IMR-90 (cell line): Measurements from ENCODE around the gene LCN10. TPM values are rescaled to one million over a fixed set of nuclear protein-coding genes. Genes with fewer than 3 reads are reported as not detected.

Source experiments
- ATAC-seq: fragments of 200-7000 bp; cut with Tn5 transposase; 2 replicates; pipeline ENCODE4 v1.9.1; 2020; ENCODE audit warnings: low read depth, mild to moderate bottlenecking, moderate library complexity
- BruUV-seq: library from RNA; stranded (reverse); fragments of 400-500 nt; replicated peaks from 2 replicates; lab custom pipeline; 2021; lab: Mats Ljungman, UMichigan
- CTCF ChIA-PET: fragments of 300-600 bp; formaldehyde crosslinking; extraction: SDS; loops from one replicate; lab custom pipeline; 2021; ENCODE audit warnings: antibody characterized with exemption; lab: Yijun Ruan, JAX
- POLR2A ChIA-PET: fragments of 300-600 bp; sonication (Branson Sonifier 250); formaldehyde crosslinking; loops from one replicate; lab custom pipeline; 2022; ENCODE audit warnings: antibody characterized with exemption; ENCODE audit not compliant: unreplicated experiment; lab: Charles Lee
- DNase-seq: peaks from one replicate; pipeline ENCODE4 v3.0.0; 2013
- H2AFZ ChIP-seq: replicated peaks from 2 replicates; pipeline ENCODE3; 2013; ENCODE audit warnings: low read length, mild to moderate bottlenecking; ENCODE audit not compliant: poor library complexity
- H2AK5ac ChIP-seq: 2 replicates; pipeline ENCODE4 v1.6.1; 2013; ENCODE audit warnings: low read depth, low read length, inconsistent platforms
- H2AK9ac ChIP-seq: replicated peaks from 2 replicates; pipeline ENCODE3; 2013; ENCODE audit warnings: mild to moderate bottlenecking, low read depth, low read length, moderate library complexity; ENCODE audit not compliant: poor library complexity
- H2BK120ac ChIP-seq: 2 replicates; pipeline ENCODE4 v1.6.1; 2013; ENCODE audit warnings: low read depth, low read length, inconsistent platforms
- H2BK15ac ChIP-seq: 3 replicates; pipeline ENCODE4 v1.6.1; 2013; ENCODE audit warnings: low read depth, low read length, inconsistent platforms
- H2BK20ac ChIP-seq: 2 replicates; pipeline ENCODE4 v1.6.1; 2013; ENCODE audit warnings: low read depth, mild to moderate bottlenecking, inconsistent platforms, low read length, moderate library complexity
- H2BK5ac ChIP-seq: 2 replicates; pipeline ENCODE4 v1.6.1; 2013; ENCODE audit warnings: mild to moderate bottlenecking, low read depth, low read length, inconsistent platforms; ENCODE audit not compliant: poor library complexity, severe bottlenecking
- H3K14ac ChIP-seq: replicated peaks from 2 replicates; pipeline ENCODE4 v1.6.1; 2013; ENCODE audit warnings: low read depth, low read length, inconsistent platforms
- H3K18ac ChIP-seq: 2 replicates; pipeline ENCODE4 v1.6.1; 2013; ENCODE audit warnings: low read depth, low read length, control low read depth
- H3K23ac ChIP-seq: 2 replicates; pipeline ENCODE4 v1.6.1; 2013; ENCODE audit warnings: low read depth, low read length, inconsistent platforms
- H3K27ac ChIP-seq: 2 replicates; pipeline ENCODE4 v1.5.1; 2013; ENCODE audit warnings: mild to moderate bottlenecking, control low read depth, low read length; ENCODE audit not compliant: insufficient read depth
- H3K27me3 ChIP-seq: 2 replicates; pipeline ENCODE4 v1.6.1; 2013; ENCODE audit warnings: low read length; ENCODE audit not compliant: control insufficient read depth, insufficient read depth
- H3K36me3 ChIP-seq: 2 replicates; pipeline ENCODE4 v1.6.1; 2013; ENCODE audit warnings: low read length, mixed read lengths; ENCODE audit not compliant: control insufficient read depth, insufficient read depth
- H3K4ac ChIP-seq: 2 replicates; pipeline ENCODE4 v1.6.1; 2013; ENCODE audit warnings: low read depth, low read length, inconsistent platforms
- H3K4me1 ChIP-seq: 2 replicates; pipeline ENCODE4 v1.6.1; 2013; ENCODE audit warnings: low read length, mixed read lengths; ENCODE audit not compliant: control insufficient read depth, insufficient read depth
- H3K4me2 ChIP-seq: 2 replicates; pipeline ENCODE4 v1.6.1; 2013; ENCODE audit warnings: low read depth, mild to moderate bottlenecking, control low read depth, low read length, moderate library complexity
- H3K4me3 ChIP-seq: 2 replicates; pipeline ENCODE4 v1.5.1; 2013; ENCODE audit warnings: low read depth, mild to moderate bottlenecking, control low read depth, low read length, moderate library complexity; ENCODE audit not compliant: insufficient read depth
- H3K56ac ChIP-seq: 2 replicates; pipeline ENCODE4 v1.6.1; 2013; ENCODE audit warnings: low read length, inconsistent platforms; ENCODE audit not compliant: insufficient read depth; ENCODE audit errors: extremely low read depth
- H3K79me1 ChIP-seq, 2 experiments: 2 replicates each; pipeline ENCODE4 v1.6.1; 2013; ENCODE audit warnings: low read length in 2 of 2, inconsistent platforms in 1 of 2, low read depth in 1 of 2
- H3K9ac ChIP-seq: 2 replicates; pipeline ENCODE4 v1.6.1; 2013; ENCODE audit warnings: low read depth, low read length, control low read depth
- H3K9me1 ChIP-seq: 2 replicates; pipeline ENCODE4 v1.6.1; 2013; ENCODE audit warnings: low read length, inconsistent platforms; ENCODE audit not compliant: insufficient read depth
- H3K9me3 ChIP-seq: 2 replicates; pipeline ENCODE4 v1.6.1; 2013; ENCODE audit warnings: low read length; ENCODE audit not compliant: control insufficient read depth, insufficient read depth
- H4K20me1 ChIP-seq: 2 replicates; pipeline ENCODE4 v1.6.1; 2013; ENCODE audit warnings: low read length, inconsistent platforms; ENCODE audit not compliant: insufficient read depth
- H4K5ac ChIP-seq: 2 replicates; pipeline ENCODE4 v1.6.1; 2013; ENCODE audit warnings: mild to moderate bottlenecking, low read depth, low read length, control low read depth
- H4K8ac ChIP-seq, 2 experiments: 2 replicates each; pipeline ENCODE4 v1.6.1; 2013; ENCODE audit warnings: low read depth in 2 of 2, low read length in 2 of 2, control low read depth in 1 of 2, inconsistent platforms in 1 of 2
- H4K91ac ChIP-seq: 2 replicates; pipeline ENCODE4 v1.6.1; 2013; ENCODE audit warnings: low read depth, low read length, inconsistent platforms; ENCODE audit not compliant: insufficient read depth
- BHLHE40 ChIP-seq: fragments of 150-350 bp; IDR thresholded peaks from 2 replicates; pipeline ENCODE4 v1.6.1; 2016; ENCODE audit warnings: mild to moderate bottlenecking, low read depth, low read length
- CEBPB ChIP-seq: IDR thresholded peaks from 2 replicates; pipeline ENCODE4 v1.6.1; 2012; ENCODE audit warnings: low read depth, low read length, improper control_type of control experiment
- CHD1 ChIP-seq: IDR thresholded peaks from 2 replicates; pipeline ENCODE4 v1.6.1; 2012; ENCODE audit warnings: low read depth, low read length, improper control_type of control experiment
- FOS ChIP-seq: fragments of 150-350 bp; IDR thresholded peaks from 2 replicates; pipeline ENCODE4 v1.6.1; 2016; ENCODE audit warnings: low read depth, low read length
- MAFK ChIP-seq: IDR thresholded peaks from 2 replicates; pipeline ENCODE4 v1.6.1; 2012; ENCODE audit warnings: low read depth, low read length, improper control_type of control experiment
- MAZ ChIP-seq: IDR thresholded peaks from 2 replicates; pipeline ENCODE4 v1.6.1; 2012; ENCODE audit warnings: low read depth, mild to moderate bottlenecking, low read length, improper control_type of control experiment, moderate library complexity, borderline replicate concordance
- POLR2A ChIP-seq: IDR thresholded peaks from 2 replicates; pipeline ENCODE4 v1.6.1; 2012; ENCODE audit warnings: mild to moderate bottlenecking, low read depth, low read length
- RCOR1 ChIP-seq: IDR thresholded peaks from 2 replicates; pipeline ENCODE4 v1.6.1; 2012; ENCODE audit warnings: mild to moderate bottlenecking, low read length, improper control_type of control experiment; ENCODE audit not compliant: insufficient replicate concordance
- RFX5 ChIP-seq: IDR thresholded peaks from 2 replicates; pipeline ENCODE4 v1.8.0; 2012; ENCODE audit warnings: low read depth, mild to moderate bottlenecking, low read length, moderate library complexity
- SMC3 ChIP-seq: fragments of 150-350 bp; IDR thresholded peaks from 2 replicates; pipeline ENCODE4 v1.6.1; 2016; ENCODE audit warnings: low read depth, mild to moderate bottlenecking, antibody characterized with exemption, low read length, moderate library complexity
- WGBS, 2 experiments: methylation state at CpG; one replicate each; pipeline versions ENCODE4 v1.1.5 to v1.1.7; 2013; ENCODE audit warnings: missing lambda C conversion rate in 2 of 2; ENCODE audit not compliant: insufficient read length in 1 of 2; ENCODE audit errors: extremely low coverage in 2 of 2; 5-methylcytosine and 5-hydroxymethylcytosine counted together
- dilution Hi-C: fragments of 300-500 bp; cut with HindIII; formaldehyde crosslinking; loops from one replicate; pipeline ENCODE4 v1.14.3; 2018; ENCODE audit warnings: low sequenced_read_pairs; ENCODE audit not compliant: unreplicated experiment
- in situ Hi-C: fragments of 300-500 bp; cut with MboI; formaldehyde crosslinking; loops from 3 replicates; pipeline ENCODE4 v1.14.3; 2019; ENCODE audit warnings: low sequenced_read_pairs, inconsistent platforms, mixed read lengths
- intact Hi-C: fragments of 100-400 bp; cut with micrococcal nuclease; formaldehyde crosslinking; loops from 2 replicates; pipeline ENCODE4 v1.10.0; 2022
- polyA plus RNA-seq, 3 experiments: library from polyadenylated mRNA; depleted of rRNA; stranded (reverse); fragments of >200 nt; gene quantifications; 2 replicates each; pipeline ENCODE4 v1.2.3, GENCODE V29; 2012; ENCODE audit warnings: low replicate concordance in 1 of 3
- total RNA-seq: library from RNA; depleted of rRNA; stranded (reverse); fragments of >200 nt; gene quantifications from 2 replicates; pipeline ENCODE4 v1.2.3, GENCODE V29; 2012
- TF ChIP-seq, protein P1 (sequence below): fragments of 150-350 bp; IDR thresholded peaks from 2 replicates; pipeline ENCODE4 v1.6.1; 2017; ENCODE audit warnings: mild to moderate bottlenecking, antibody characterized with exemption, low read length, low read depth
- TF ChIP-seq, protein P2 (sequence below): fragments of 150-350 bp; IDR thresholded peaks from 2 replicates; pipeline ENCODE4 v1.6.1; 2016; ENCODE audit warnings: low read depth, mild to moderate bottlenecking, low read length, moderate library complexity, borderline replicate concordance

The LCN10 gene
- total and polyA plus RNA-seq, 2 of the 4 experiments (the other 2 are of a cell fraction) = not detected

DNA sequence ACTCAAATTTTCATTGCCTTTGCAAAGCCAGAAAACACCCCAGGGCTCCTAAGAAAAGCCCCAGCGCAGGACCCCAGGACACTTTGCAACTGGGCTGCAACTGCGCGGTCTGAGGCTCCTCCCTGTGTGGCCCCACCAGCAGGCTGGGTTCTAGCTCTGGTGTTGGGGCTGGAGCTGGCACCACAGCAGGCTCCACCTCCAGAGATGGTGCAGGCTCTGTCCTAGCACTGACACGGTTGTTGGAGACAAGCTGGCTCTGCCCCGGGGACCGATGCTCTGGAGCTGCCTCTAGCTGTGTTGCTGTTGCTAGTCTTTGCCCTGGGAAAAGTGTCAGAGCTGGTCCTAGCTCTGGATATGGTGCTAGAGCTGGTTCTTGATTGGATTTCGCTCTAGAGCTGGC lies 13.6 kb downstream of the LCN10 start:
- H3K4me1 ChIP-seq = peaks cover 14% of the 10 kb centered on the region
- H4K91ac ChIP-seq = peak overlapping the region; percentile 38; the same call in 1 of the 2 replicates
- H3K56ac ChIP-seq = no peak overlapping the region
- no peak overlapping the region for H3K14ac ChIP-seq
- H4K20me1 ChIP-seq = peaks cover 38% of the 10 kb centered on the region
- peak overlapping the region; percentile 48 for H3K9ac ChIP-seq
- DNase-seq (no peak), ATAC-seq (no peak)
- BruUV-seq = no TSS peak
- no CpG with 5 or more reads among the region's 7 CpGs for WGBS, 2 experiments
- POLR2A ChIA-PET = no interaction called here
- CTCF ChIA-PET = no interaction called here
- no peak overlapping the region for H2BK120ac ChIP-seq
- H3K9me1 ChIP-seq = peaks cover 15% of the 10 kb centered on the region
- in situ Hi-C loops = no loop called here
- H4K5ac ChIP-seq = no peak overlapping the region
- H2AK5ac ChIP-seq = no peak overlapping the region
- peak overlapping the region; percentile 55 for H2AK9ac ChIP-seq
- peak overlapping the region in 1 of 2 experiments; percentile 84; a peak in 2 of 4 replicates for H4K8ac ChIP-seq
- no peak overlapping the region for H2BK20ac ChIP-seq
- H3K9me3 ChIP-seq = no peaks in the 10 kb centered on the region
- no peak overlapping the region for H3K27ac ChIP-seq
- H3K18ac ChIP-seq = no peak overlapping the region
- no peaks in the 10 kb centered on the region for H3K27me3 ChIP-seq
- H3K36me3 ChIP-seq = peaks cover 22% of the 10 kb centered on the region
- H2AFZ ChIP-seq = peak overlapping the region; percentile 92
- peaks cover 22 to 67% of the 10 kb centered on the region in 2 experiments for H3K79me1 ChIP-seq
- peak overlapping the region; percentile 71; the same call in 1 of the 2 replicates for H3K23ac ChIP-seq
- TF ChIP-seq CHD1 = no peak
- TF ChIP-seq POLR2A = no peak
- TF ChIP-seq, protein P1, sequence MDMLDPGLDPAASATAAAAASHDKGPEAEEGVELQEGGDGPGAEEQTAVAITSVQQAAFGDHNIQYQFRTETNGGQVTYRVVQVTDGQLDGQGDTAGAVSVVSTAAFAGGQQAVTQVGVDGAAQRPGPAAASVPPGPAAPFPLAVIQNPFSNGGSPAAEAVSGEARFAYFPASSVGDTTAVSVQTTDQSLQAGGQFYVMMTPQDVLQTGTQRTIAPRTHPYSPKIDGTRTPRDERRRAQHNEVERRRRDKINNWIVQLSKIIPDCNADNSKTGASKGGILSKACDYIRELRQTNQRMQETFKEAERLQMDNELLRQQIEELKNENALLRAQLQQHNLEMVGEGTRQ = no peak
- TF ChIP-seq CEBPB = no peak
- TF ChIP-seq BHLHE40 = no peak
- TF ChIP-seq RCOR1 = no peak
- no peak for TF ChIP-seq SMC3
- TF ChIP-seq RFX5 = no peak
- no peak for TF ChIP-seq FOS
- TF ChIP-seq, protein P2, sequence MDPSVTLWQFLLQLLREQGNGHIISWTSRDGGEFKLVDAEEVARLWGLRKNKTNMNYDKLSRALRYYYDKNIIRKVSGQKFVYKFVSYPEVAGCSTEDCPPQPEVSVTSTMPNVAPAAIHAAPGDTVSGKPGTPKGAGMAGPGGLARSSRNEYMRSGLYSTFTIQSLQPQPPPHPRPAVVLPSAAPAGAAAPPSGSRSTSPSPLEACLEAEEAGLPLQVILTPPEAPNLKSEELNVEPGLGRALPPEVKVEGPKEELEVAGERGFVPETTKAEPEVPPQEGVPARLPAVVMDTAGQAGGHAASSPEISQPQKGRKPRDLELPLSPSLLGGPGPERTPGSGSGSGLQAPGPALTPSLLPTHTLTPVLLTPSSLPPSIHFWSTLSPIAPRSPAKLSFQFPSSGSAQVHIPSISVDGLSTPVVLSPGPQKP = no peak
- TF ChIP-seq MAZ = no peak
- TF ChIP-seq MAFK = no peak
- H3K4me3 ChIP-seq = peak overlapping the region; percentile 98
- dilution Hi-C loops = no loop called here
- peak overlapping the region; percentile 71 for H3K4me2 ChIP-seq
- peak overlapping the region; percentile 84; the same call in 1 of the 2 replicates for H3K4ac ChIP-seq
- H2BK5ac ChIP-seq = no peak overlapping the region
- intact Hi-C loops = no loop called here
- no peak overlapping the region for H2BK15ac ChIP-seq
